Upper lobe of left lung (tissue), 6 donors: ENCODE results near the gene BMAL1. TPM values are rescaled to one million over a fixed set of nuclear protein-coding genes. Genes with fewer than 3 reads are reported as not detected.

Experiments used
- ATAC-seq, 2 donors: fragments of 200-7000 bp; cut with Tn5 transposase; one replicate each; pipeline ENCODE4 v1.9.1; 2022; ENCODE audit warnings: mild to moderate bottlenecking in 2 of 2, moderate library complexity in 2 of 2; ENCODE audit not compliant: low FRiP score in 2 of 2
- DNase-seq, 2 donors: peaks; one replicate each; pipeline ENCODE4 v3.0.0-alpha.2; 2019 to 2020
- H3K27ac ChIP-seq, 4 donors: fragments of 200-600 bp; sonication (generic); one replicate each; pipeline ENCODE4 v1.5.1; 2016 to 2019
- H3K27me3 ChIP-seq, 4 donors: fragments of 200-600 bp; sonication (generic); one replicate each; pipeline ENCODE4 v1.5.1; 2017 to 2019
- H3K36me3 ChIP-seq, 4 donors: fragments of 200-600 bp; sonication (generic); one replicate each; pipeline ENCODE4 v1.5.1; 2016 to 2019
- H3K4me1 ChIP-seq, 4 donors: fragments of 200-600 bp; sonication (generic); one replicate each; pipeline ENCODE4 v1.5.1; 2018 to 2019
- H3K4me3 ChIP-seq, 4 donors: fragments of 200-600 bp; sonication (generic); one replicate each; pipeline ENCODE4 v1.5.1; 2017 to 2019; ENCODE audit warnings: mild to moderate bottlenecking in 2 of 4, moderate library complexity in 1 of 4
- H3K9me3 ChIP-seq, 4 donors: fragments of 200-600 bp; sonication (generic); one replicate each; pipeline ENCODE4 v1.5.1; 2018 to 2019
- EP300 ChIP-seq, 4 donors: sonication (generic); formaldehyde crosslinking; IDR thresholded peaks; one replicate each; pipeline ENCODE4 v1.5.1; 2017; ENCODE audit warnings: antibody characterized with exemption in 4 of 4, control low read depth in 2 of 4
- POLR2A ChIP-seq, 4 donors: fragments of 450-650 bp; IDR thresholded peaks; one replicate each; pipeline ENCODE4 v1.5.1; 2016 to 2017; ENCODE audit warnings: antibody characterized with exemption in 4 of 4, mild to moderate bottlenecking in 2 of 4
- POLR2AphosphoS5 ChIP-seq, 2 donors: sonication (generic); formaldehyde crosslinking; IDR thresholded peaks; one replicate each; pipeline ENCODE4 v1.5.1; 2017; ENCODE audit warnings: antibody characterized with exemption in 2 of 2
- WGBS, 2 donors: methylation state at CpG; one replicate each; pipeline ENCODE4 v1.1.5; 2017 to 2018; 5-methylcytosine and 5-hydroxymethylcytosine counted together
- total RNA-seq, 6 donors: library from RNA; depleted of rRNA in 4 of 6; stranded (reverse); fragments of >200 nt in 4 of 6; gene quantifications; one replicate each; pipeline versions ENCODE4 v1.1.0 to v1.2.1, GENCODE V29; 2016 to 2021
- TF ChIP-seq, protein P1 (sequence below), 6 experiments: fragments of 450-650 bp in 4 of 6; fragments of 200-600 bp in 2 of 6; sonication (generic) in 2 of 6; IDR thresholded peaks; one replicate each; pipeline ENCODE4 v1.5.1; 2016 to 2019; ENCODE audit warnings: antibody characterized with exemption in 6 of 6
- donor health status: DM: no; HTN: no; CAD: no; lungs with moderate emphysema.
- donor health status: DM: no; HTN: yes; CAD: no; lungs with severe emphysema.

Gene BMAL1
- total RNA-seq, 6 donors from 2014 or later: 16.1 to 57.6 (median 35.7) TPM

GRCh38 chr11:13368041-13368446 is 90.5 kb downstream of the BMAL1 start:
- Histone ChIP-seq H3K9me3 (no peaks in the 10 kb centered on the region), H3K4me1 (no peaks in the 10 kb centered on the region), H3K27me3 (no peaks in the 10 kb centered on the region), H3K27ac (no peak overlapping the region), H3K4me3 (no peak overlapping the region), H3K36me3 (peaks cover 43 to 92% (median 75%) of the 10 kb centered on the region in 4 donors)
- ATAC-seq (no peak), DNase-seq (no peak)
- TF ChIP-seq, protein P1, sequence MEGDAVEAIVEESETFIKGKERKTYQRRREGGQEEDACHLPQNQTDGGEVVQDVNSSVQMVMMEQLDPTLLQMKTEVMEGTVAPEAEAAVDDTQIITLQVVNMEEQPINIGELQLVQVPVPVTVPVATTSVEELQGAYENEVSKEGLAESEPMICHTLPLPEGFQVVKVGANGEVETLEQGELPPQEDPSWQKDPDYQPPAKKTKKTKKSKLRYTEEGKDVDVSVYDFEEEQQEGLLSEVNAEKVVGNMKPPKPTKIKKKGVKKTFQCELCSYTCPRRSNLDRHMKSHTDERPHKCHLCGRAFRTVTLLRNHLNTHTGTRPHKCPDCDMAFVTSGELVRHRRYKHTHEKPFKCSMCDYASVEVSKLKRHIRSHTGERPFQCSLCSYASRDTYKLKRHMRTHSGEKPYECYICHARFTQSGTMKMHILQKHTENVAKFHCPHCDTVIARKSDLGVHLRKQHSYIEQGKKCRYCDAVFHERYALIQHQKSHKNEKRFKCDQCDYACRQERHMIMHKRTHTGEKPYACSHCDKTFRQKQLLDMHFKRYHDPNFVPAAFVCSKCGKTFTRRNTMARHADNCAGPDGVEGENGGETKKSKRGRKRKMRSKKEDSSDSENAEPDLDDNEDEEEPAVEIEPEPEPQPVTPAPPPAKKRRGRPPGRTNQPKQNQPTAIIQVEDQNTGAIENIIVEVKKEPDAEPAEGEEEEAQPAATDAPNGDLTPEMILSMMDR (IDR thresholded peaks at IDR 0.05): no peak
- TF ChIP-seq EP300 (IDR thresholded peaks at IDR 0.05) (no peak), POLR2A (IDR thresholded peaks at IDR 0.05) (no peak), POLR2AphosphoS5 (IDR thresholded peaks at IDR 0.05) (no peak)
- WGBS, 2 donors: 74 to 77% methylated on average over 5 of the region's 5 CpGs

DNA sequence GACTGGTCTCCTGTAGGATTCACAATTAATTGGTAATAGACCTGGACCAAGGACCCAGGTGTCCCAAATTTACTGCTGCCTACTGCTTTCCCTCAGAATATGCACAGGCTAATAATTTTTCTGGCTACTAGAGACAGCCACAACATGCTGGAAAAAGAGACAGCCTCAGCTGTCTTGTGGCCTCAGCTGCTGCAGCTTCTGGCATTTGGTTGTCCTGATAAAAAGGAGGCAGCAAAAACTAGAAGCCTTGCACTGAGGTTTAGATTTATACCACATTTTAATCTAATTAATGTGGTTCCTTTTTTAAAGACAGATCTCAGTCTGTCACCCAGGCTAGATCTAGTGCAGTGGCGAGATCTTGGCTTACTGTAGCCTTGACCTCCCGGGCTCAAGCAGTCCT is 95.6 kb downstream of the BMAL1 start:
- no peak for TF ChIP-seq POLR2AphosphoS5 (IDR thresholded peaks at IDR 0.05)
- TF ChIP-seq, protein P1 (IDR thresholded peaks at IDR 0.05): no peak
- TF ChIP-seq POLR2A (IDR thresholded peaks at IDR 0.05): no peak
- no peak for TF ChIP-seq EP300 (IDR thresholded peaks at IDR 0.05)
- WGBS, 2 donors: 75 to 100% methylated on average over 2 of the region's 2 CpGs
- Histone ChIP-seq H3K4me1 (peaks cover 0 to under 1% (median 0%) of the 10 kb centered on the region in 4 donors), H3K27ac (no peak overlapping the region), H3K27me3 (no peaks in the 10 kb centered on the region), H3K9me3 (no peaks in the 10 kb centered on the region), H3K4me3 (no peak overlapping the region), H3K36me3 (peaks cover 47 to 99% (median 80%) of the 10 kb centered on the region in 4 donors)
- DNase-seq (no peak), ATAC-seq (no peak)

GRCh38 chr11:13375798-13376197 is 98.2 kb downstream of the BMAL1 start:
- TF ChIP-seq POLR2A (IDR thresholded peaks at IDR 0.05) (no peak), POLR2AphosphoS5 (IDR thresholded peaks at IDR 0.05) (no peak), EP300 (IDR thresholded peaks at IDR 0.05) (no peak)
- TF ChIP-seq, protein P1 (IDR thresholded peaks at IDR 0.05): no peak
- H3K36me3 ChIP-seq: peaks cover 40 to 98% (median 72%) of the 10 kb centered on the region in 4 donors
- no peaks in the 10 kb centered on the region for H3K9me3 ChIP-seq
- peaks cover 0 to 3% (median 0%) of the 10 kb centered on the region in 4 donors for H3K4me1 ChIP-seq
- ATAC-seq: no peak
- no peak for DNase-seq
- H3K27me3 ChIP-seq: no peaks in the 10 kb centered on the region
- H3K4me3 ChIP-seq: no peak overlapping the region
- no peak overlapping the region for H3K27ac ChIP-seq

DNA sequence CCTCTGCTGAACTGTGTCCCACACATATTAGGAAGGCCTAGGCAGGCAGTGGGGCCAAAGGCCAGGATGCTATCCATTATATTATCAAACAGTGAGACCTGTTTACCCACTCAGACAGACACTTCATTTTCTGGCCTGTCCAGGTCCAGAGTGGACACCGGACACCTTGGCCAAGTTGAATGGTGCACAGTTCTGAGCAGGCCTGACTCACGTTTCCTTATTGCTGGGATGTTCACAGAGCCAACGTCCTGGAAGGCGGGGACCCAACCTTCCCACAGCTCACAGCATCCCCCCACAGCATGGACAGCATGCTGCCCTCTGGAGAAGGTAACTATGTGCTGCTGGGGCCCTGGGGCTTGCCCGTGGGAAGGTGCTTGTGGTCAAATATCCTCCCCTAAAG is 98.8 kb downstream of the BMAL1 start:
- H3K27me3 ChIP-seq: no peaks in the 10 kb centered on the region
- TF ChIP-seq POLR2AphosphoS5 (IDR thresholded peaks at IDR 0.05) (no peak), EP300 (IDR thresholded peaks at IDR 0.05) (no peak)
- TF ChIP-seq, protein P1 (IDR thresholded peaks at IDR 0.05): no peak

DNA sequence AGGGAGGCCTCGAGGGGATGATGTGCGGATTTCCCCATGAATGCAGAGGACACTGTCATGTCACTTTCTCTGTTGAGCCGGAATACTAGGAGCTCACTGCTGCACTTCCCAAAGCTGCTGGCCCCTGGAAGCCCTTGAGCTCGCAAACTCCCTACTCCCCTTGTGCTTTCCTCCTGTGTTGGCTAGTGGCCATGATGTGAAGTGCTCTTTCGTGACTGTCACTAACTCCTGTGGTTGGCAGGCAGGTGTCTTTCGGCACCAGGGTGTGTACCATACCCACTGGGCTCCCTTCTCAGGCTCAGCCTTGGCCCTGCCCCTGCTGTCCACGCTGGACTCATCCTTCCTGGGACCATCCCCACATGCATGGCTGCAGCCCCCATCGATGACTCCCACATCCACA is 99.2 kb downstream of the BMAL1 start:
- ATAC-seq: no peak
- TF ChIP-seq, protein P1 (IDR thresholded peaks at IDR 0.05): no peak
- TF ChIP-seq EP300 (IDR thresholded peaks at IDR 0.05) (no peak), POLR2AphosphoS5 (IDR thresholded peaks at IDR 0.05) (no peak)

More for the DNA sequence above, 98.8 kb downstream of the BMAL1 start:
- peaks cover 0 to 3% (median 0%) of the 10 kb centered on the region in 4 donors for H3K4me1 ChIP-seq
- no peak overlapping the region for H3K4me3 ChIP-seq
- no peaks in the 10 kb centered on the region for H3K9me3 ChIP-seq
- peaks cover 34 to 98% (median 73%) of the 10 kb centered on the region in 4 donors for H3K36me3 ChIP-seq
- WGBS, 2 donors: 82 to 89% methylated on average over 3 to 5 of the region's 5 CpGs
- ATAC-seq (no peak), DNase-seq (no peak)
- no peak overlapping the region for H3K27ac ChIP-seq

More for the DNA sequence above, 99.2 kb downstream of the BMAL1 start:
- Histone ChIP-seq H3K9me3 (no peaks in the 10 kb centered on the region), H3K27me3 (no peaks in the 10 kb centered on the region), H3K36me3 (peaks cover 36 to 98% (median 74%) of the 10 kb centered on the region in 4 donors), H3K4me1 (peaks cover 0 to 3% (median 0%) of the 10 kb centered on the region in 4 donors), H3K4me3 (no peak overlapping the region), H3K27ac (no peak overlapping the region)
- DNase-seq: no peak
- WGBS, 2 donors: 91 to 92% methylated on average over 8 of the region's 8 CpGs
